Fibroblast of skin of left quadriceps (primary cell): ENCODE data around the gene ADARB1.

Experiments
- DNase-seq, 2 experiments: peaks; one replicate each; pipeline ENCODE4 v3.0.0-alpha.2; 2013; ENCODE audit warnings: low read depth in 2 of 2

Gene ADARB1

DNA sequence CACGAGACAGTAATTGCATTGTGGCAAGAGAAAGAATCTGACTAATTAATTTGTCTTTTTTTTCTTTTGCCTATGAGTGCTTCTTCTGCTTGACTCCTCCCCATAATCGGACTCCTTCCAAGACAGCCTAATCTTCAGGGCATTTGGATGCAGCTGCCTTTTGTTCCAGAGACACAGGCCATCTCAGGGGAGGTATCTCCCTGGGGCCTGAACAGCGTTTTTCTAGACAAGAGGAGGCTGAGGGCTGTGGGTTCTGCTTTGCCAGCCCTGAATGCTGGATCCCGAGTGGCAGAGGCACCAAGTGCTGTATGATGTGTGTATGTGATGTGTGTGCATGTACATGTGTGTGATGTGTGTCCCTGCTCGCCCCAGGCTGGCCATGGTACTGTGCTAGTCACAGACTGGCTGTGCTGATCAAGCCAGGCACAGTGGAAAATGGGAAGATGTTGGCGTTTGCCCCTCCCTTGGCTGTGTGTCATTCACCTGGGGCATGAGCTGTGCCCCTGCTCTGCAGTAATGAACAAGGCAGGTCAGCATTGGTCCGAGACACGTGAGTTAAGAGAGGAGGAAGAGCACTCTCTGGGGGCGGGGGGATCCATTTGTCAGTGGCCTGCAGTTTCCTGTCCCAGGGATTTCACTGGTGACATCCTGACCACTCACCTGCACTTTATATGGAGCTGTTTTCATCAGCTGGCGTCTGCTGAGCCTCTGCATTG is 77.2 kb downstream of the ADARB1 start:
- no peak for DNase-seq

DNA sequence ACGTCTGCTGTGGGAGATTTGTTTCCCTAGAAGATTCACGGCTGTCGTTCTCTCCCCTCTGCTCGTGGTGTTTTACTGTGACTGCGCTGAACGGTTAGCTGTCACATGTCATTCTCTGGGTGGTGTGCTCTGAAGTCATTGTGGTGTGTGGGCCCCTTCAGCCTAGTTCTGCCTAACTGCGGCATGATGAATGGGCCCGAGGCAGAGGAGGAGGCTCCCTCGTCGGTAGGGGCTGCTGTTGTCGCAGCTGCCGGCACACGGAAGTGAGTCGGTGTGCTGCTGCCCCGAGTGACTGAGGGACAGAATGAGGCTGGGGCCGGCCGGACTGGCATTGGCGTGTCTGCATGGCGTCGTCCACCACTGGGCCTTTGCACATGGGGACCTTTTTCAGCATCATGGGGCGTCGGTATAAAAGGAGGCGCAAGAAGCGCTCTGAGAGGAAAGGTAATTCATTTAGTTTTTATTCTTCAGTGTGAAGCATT is 77.9 kb downstream of the ADARB1 start:
- no peak for DNase-seq

DNA sequence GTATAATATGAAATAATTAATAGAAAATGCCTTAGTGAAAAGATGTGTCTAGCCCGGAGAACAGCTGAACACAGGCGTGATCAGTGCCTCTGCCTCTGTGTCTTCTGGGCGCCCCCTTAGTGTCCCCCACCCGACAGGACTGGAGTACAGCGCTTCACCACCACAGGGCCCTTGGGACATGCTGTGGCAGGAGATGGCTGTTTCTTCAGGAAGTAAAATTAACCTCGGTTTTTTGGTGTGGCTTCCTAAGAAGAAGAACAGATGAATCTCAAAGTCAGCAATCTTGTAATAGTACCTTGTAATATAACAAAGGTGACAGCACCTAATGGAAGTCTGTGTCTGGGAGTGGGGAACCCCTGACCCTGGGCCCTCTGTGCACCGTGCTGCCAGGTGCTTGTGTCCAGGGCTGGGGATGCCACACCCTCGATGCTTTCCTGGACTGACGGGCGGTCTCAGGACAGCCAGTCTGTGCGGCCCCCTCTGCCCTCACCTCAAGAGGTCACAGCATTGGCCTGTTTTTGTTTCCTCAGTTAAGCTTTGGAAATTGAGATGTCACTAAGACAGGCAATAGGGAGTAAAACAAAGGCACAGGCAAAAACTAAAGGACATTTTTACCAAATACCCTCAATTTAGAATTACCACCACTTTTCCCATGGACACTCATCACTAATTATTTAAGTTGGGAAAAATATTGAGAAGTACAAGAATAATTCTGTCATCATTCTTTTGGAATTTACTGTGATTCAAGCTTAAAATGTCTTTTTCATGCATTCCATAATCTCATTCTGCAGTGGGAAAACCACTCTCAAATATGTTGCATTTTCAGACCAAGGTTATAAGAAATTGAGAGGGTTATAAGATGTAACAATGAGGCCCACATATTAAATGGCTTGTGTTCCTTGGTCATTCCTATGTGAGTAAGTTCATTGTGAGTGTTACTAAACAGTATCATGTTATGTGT is 79.3 kb downstream of the ADARB1 start:
- peak; percentile 39 to 45 for DNase-seq

DNA sequence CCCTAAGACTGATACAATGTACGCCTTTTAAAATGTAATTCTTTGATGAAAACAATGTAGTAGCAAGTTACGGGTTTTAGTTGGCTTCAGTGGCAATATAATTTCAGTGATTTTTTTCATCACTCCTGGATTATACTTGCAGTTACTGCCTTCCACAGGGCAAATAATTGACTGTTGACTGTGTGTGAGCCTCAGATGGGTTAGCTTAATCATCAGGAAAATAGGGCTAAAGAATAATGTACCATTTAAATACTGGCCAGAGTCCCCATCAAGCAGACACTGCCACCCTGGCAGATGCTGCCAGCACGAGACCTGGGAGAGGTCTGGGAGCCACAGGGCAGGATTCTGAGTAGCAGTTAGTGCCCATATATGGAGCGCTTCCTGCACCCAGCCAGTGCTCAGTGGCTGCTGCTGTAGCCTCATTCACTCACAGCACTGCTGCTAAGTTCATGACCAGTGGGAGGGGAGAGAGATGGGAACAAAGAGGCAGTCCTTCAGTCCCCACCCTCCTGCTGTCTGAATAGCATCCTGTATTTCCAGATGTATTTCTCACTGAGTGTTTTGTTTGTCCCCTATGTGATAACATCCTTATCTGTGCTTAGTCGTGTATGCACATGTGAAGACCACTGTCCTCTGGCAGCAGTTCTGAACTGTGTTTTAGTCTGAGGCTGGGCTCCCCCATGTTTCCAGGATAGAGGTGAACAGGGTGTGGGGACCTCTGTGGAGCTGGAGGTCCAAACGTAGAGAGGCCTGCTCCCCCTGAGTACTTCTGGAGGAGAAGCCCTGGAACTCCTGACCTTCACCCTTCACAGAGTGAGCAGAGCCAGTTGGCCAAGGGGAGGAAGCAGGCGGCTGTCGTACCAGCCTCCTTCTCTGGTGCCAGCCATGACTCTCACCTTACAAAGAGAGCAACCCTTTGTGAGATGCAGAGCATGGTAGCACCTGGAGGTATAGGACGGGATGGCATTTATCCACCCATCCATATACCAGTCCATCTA is 80.4 kb downstream of the ADARB1 start:
- peak in 1 of 2 experiments; percentile 40 for DNase-seq

DNA sequence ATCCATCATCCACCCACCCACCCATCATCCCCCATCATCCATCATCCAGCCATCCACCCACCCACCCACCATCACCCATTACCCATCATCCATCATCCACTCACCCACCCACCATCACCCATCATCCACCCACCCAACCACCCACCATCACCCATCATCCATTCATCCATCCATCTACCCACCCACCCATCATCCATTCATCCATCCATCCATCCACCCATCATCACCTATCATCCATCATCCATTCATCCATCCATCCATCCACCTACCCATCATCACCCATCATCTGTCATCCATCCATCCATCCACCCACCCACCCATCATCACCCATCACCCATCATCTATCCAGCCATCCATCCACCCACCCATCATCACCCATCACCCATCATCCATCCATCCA is 81.5 kb downstream of the ADARB1 start:
- no peak for DNase-seq

DNA sequence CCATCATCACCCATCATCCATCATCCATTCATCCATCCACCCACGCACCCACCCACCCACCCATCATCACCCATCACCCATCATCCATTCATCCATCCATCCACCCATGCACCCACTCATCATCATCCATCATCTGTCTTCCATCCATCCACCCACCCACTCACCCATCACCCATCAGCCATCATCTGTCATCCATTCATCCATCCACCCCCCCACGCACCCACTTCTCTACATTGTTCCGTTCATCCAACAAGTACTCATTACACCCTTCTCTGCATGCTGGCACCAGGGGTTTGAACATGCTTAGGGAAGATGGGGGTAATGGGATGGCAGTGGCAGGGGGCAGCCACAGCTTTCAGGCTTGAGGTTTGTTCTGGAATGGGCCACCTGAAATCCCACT is 82.1 kb downstream of the ADARB1 start:
- DNase-seq: no peak

DNA sequence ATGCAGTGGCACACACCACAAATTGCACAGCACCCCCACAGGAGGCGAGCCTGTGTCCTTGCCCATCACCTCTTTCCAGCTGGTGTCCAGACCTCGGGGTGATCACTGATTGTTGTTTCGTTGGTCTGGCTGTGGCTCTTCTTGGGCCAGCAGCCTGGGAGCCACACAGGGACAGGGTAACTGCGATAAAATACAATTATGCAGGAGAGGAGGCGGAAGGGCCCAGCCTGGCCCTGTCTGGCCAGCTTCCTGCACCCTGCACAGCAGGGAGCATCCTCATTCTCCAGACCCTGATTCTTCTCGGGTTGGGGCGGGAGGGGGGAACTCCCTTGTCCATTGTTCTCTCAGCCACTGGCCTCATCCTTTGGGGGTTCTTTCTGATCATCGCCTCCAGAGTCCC is 83.6 kb downstream of the ADARB1 start:
- DNase-seq: no peak

DNA sequence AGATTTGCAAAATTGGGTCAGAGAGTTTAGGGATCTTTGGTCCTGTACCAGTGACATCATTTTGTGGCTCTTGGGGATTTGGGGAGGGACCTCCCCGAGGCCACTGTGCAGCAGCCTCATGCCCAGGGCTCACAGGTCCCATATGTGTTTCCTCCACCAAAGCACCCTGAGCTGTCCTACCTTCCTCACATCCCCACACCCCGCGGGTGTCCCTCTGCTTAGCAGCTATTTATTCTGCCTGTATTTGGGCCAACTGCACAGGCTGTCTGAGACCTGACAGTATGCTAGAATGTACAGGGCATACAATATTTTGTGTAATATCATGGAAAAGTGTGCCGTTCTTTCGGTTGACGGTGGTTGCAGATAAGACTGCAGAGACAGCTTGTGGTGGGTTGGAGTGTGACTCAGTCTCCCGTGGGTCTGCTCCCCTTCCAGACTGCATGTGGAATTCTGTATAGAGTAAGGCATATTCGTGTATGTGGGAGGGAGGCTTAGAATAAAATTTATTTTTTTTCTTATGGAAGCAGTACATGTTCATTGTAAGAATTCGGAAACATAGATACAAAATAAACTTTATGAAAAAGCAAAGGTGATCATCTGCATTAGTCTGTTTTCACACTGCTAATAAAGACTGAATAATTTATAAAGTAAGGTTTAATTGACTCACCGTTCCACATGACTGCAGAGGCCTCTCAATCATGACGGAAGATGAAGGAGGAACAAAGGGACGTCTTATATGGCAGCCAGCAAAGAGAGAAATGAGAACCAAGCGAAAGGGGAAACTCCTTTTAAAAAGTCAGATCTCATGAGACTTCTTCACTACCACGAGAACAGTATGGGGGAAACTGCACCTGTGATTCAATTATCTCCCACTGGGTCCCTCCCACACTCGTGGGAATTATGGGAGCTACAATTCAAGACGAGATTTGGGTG is 84.4 kb downstream of the ADARB1 start:
- no peak for DNase-seq

DNA sequence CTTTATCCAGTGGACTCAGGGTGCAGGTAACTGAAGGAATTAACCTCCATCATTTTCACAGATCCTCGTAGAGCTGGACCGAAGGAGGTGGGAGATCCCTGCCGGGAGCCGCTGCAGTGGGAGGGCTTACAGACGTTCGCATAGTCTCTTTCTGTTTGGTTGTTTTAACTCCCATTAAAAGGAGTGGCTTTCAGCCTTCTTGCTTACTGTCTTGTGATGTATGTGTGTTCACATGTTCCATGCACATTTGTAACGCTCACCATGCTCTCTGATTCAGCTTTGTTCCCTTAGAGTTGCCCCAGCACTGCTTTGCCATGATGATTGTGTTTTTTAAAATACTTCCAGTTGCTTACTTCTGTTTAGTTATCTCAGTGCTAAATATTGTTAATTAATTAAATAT is 85.8 kb downstream of the ADARB1 start:
- DNase-seq: no peak

DNA sequence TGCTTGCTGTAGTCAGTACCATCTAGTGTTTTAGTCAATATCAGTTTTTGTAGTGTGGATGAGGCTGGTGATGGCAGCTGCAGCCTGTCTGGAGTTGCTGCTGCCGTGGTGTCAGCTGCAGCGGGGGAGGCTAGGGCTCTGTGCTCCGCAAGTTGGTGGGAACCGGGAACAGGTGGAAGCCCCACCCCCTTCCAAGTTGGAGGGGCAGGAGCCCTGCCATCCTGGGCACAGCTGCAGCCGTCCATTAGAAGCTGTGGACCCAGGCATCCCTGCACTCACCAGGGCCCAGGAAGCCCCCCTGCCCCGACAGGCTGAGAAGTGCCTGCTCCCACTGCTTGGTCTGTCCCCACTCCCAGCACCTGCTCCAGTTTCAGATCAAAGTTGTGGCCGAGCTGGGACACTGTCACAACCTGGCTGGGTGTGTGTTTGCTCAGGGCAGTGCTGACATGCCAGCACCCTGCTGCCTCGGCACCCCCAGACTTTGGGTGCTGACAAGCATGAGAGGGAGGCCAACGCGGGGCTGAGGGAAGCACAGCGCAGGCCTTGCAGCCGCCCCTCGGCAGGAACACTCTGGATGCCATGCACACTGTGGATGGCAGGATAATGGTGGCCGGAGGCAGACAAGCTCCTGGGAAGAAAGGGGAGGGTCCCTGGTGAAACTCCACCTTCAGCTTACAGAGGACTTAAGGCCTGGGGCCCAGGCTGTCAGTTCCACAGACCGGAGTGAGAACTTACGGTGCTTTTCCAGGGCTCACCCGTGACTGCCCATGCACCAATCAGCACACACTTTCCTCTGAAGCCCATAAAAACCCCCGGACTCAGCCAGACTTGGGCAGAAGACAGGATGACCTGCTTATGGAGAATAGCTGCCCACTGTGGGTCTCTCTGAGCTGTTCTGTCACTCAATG is 86.9 kb downstream of the ADARB1 start:
- DNase-seq: no peak

DNA sequence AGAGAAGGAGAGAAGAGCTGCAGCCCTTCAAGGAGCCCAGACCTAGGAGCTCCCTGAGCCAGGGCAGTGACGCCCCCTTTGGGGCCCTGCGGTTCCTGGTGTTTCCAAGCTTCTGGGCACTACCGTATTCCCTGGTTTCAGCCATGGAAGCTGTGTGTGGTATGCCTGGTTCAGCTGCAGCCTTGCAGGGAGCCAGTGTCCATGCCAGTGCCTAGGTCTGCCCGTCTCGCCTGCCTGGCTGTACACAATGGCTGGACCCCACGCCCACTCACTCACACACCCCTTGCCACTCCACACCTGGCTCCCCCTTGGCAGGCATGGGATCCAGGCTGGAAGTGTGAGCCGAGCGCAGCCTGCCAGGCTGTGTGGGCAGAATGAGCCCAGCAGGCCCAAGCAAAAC is 87.7 kb downstream of the ADARB1 start:
- no peak for DNase-seq

DNA sequence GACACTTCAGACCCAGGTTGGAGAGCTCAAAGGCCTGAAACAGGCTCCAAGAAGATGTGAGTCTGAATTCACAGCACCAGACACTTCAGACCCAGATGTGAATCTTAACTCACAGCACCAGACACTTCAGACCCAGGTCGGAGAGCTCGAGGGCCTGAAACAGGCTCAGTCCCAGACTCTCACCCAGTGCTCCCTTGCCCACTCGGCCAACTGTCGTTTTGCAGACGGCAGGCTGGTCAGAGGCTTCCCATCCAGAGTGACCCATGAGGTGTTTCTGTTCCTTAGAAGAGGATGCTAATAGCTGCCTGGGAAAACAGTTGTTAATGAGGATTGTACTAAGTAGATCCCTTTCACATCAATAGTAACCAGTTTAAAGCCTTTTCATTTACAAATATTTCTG is 88.4 kb downstream of the ADARB1 start:
- DNase-seq: no peak

DNA sequence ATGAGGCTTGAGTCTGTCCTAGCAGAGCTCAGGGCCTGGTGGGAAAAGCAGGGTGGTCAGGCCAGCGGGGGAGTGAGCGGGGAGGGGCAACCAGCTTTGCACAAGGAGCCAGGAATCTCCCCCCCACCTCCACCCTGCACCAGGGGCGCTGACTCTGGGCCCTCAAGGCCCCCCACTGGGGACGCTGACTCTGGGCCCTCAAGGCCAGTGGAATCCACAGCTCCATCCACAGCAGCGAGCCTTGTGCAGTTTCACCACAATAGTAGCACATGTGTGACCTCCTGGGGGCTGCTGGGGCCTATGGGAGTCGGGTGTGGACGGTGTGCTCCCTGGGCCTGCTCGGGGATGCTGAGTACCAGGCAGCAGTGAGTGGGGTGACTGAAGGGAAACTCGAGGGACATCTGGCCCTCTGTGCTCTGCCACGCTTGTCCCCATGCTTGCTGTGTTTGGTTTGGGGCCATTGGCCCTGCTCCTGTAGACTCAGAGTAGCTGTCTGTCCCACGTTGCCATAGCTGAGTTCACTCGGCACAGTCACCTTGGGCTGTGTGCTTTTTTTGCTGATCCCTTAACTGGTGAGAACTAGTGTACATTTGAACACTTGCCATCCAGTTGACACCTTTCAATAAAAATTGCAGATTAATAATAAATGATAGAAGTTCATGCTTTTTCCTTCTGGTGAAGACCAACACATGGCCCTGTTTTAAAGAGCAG is 89.2 kb downstream of the ADARB1 start:
- DNase-seq: no peak

DNA sequence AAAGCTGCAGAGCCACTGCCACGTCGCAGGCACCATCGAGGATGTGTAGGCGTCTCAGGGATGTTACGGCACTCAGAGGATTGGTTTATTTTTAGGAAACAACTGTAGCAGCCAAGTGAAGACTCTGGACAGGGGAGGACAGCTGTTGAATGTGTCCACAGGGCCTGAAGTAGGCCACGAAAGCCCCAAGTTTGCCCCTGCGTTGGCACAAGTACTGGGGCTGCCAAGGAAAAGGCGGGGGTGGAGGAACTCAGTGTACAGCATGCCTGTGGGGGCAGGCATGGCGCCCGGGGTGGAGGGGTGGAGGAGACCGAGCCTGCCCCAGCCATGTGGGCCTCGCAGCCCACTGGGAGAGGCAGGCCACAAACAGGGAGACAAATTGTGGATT is 89.7 kb downstream of the ADARB1 start:
- DNase-seq: no peak

DNA sequence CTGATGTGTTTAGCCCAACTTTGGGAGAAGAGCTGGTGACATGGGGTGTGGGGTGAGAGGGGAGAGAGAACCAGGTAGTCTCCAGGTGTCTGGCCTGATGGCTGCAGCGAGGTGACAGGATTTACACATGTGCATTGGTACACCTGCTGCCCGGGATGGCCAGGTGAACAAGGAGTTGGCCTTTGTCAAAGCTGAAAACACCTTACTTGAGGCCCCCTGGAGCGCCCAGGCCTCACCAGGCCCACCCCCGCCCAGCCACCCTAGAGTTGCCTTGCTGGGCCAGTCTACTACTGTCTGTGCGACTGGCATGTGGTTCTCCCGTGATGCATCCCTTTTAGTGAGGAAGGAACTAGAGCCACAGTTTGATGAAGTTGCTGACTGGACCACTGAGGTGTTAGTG is 90.5 kb downstream of the ADARB1 start:
- no peak for DNase-seq

DNA sequence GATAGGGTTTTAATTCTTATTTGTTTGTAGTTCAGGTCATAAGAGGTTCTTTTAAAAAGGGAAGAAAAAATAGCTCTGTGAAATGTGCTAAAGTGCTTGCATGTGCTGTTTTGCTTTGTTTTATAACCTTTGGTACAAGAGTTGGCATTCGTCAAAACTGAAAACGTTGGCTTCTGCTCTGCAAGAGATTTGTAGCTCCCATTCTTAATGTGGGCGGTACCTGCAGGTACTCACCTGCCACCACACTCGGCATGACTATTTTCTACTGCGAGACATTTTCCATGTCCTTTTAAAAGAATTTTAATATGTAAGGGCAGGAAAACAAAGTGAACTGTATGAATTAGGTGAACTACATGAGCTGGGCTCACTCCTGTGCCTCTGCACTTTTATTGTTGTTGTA is 92.6 kb downstream of the ADARB1 start:
- no peak for DNase-seq

DNA sequence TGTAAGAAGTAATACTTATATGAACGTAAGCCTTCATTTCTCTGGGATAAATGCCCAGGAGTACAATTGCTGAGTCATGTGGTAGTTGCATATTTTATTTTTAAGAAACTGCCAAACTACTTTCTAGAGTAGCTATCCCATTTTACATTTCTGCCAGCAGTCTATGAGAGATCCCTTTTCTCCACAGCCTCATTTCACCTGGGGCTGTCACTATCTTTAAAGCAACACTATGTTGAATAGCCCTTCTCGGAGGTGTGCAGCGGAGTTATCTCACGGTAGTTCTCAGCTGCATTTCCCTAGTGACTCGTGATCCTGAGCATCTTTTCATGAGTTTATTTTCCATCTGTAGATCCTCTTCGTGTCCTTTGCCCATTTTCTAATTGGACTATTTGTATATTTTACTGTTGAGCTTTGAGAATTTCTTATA is 93.4 kb downstream of the ADARB1 start:
- peak; percentile 41 to 42 for DNase-seq

DNA sequence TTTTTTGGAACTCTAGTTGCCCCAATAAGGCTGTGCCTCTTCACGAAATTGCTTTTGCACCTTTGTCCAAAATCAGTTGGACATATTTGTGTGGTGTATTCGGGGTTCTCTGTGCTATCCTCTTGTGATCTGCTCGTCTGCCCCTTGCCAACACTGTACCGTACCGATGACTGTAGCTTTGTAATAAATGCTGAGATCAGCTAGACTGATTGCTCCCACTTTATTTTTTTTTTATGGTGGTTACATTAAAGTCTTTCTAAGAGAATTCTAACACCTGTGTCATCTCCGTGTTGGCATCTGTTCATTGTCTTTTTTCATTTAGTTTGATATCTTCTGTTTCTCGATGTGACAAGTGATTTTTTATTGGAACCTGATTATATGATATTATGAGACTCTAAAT is 94.1 kb downstream of the ADARB1 start:
- DNase-seq: no peak

DNA sequence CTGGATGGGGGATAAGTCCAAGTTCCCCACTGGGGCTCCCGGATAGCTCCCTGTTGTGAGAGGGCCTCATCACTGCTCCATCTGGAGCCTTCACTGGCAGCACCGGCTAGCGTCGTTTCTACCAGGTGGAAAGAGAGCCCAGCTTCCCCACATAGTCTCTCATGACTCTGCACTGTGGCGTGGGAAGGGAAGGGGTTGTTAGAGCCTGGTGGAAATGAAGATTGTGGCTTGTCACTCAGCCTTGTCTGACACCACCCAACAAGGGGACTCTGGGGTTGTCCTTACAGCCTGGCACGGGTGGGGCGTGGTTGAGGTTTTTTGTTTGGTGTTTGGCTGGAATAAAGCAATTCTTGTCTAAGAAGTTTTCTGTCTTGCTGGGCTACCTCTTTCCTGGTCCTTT is 94.6 kb downstream of the ADARB1 start:
- DNase-seq: no peak
